ENCODE data around the gene OPN4. TPM values are rescaled to one million over a fixed set of nuclear protein-coding genes. Genes with fewer than 3 reads are reported as not detected.

Gene OPN4, protein sequence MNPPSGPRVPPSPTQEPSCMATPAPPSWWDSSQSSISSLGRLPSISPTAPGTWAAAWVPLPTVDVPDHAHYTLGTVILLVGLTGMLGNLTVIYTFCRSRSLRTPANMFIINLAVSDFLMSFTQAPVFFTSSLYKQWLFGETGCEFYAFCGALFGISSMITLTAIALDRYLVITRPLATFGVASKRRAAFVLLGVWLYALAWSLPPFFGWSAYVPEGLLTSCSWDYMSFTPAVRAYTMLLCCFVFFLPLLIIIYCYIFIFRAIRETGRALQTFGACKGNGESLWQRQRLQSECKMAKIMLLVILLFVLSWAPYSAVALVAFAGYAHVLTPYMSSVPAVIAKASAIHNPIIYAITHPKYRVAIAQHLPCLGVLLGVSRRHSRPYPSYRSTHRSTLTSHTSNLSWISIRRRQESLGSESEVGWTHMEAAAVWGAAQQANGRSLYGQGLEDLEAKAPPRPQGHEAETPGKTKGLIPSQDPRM
- not detected for total RNA-seq

DNA sequence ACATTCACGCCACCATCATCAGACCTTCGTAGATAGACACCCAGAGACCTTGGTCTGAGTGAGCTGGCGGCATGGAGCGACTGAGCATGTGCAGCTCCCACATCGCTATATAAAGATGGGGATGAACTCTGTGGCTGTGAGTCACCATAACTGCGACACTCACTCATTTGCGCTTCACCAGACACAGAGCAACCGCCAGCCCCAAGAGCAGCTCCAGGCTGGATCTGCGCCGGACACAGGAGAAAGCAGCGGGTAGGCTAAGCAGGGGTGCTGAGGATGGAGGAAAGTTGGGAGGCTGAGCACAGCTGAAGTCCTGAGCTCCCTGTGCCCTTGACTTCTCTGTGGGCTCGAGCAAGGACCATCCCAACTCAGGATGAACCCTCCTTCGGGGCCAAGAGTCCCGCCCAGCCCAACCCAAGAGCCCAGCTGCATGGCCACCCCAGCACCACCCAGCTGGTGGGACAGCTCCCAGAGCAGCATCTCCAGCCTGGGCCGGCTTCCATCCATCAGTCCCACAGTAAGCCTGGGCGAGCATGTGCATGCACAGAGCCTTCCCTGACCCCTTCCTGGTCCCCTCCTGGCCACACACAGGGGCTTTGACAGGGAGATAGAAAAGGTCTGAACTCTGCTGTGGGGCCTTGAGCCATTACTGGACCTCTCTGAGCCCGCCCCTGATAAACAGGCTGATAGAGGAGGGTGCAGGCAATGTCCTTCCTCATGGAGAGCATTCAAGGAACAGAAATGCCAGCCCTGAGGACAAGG is at the start of gene OPN4:
Gene OPN4 (plus strand): TSS at position 137 of the 762 bp plus-strand sequence. CDS start 237 bp downstream, at position 374.
- no peaks in the 10 kb centered on the region for H3K36me3 ChIP-seq
- DNase-seq: no peak

DNA sequence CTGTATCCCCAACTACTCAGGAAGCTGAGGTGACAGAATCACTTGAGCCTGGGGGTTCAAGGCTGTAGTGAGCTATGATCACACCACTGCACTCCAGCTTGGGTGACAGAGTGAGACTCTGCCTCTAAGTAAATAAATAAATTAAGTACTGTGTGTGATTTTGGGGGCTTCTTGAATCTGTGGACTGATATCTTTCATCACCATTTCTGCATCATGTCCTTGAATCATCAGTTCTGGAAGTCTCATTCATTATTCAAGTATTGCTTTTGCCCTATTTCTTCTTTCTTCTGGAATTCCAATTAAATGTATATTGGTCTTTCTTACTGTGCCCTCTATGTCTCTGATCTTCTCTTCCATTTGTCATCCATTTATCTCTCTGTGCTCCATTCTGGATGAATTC is 46.7 kb upstream of the OPN4 start:
- no peak for TF ChIP-seq POLR2A (IDR thresholded peaks at IDR 0.05)
- TF ChIP-seq POLR2AphosphoS5 (IDR thresholded peaks at IDR 0.05): no peak
- TF ChIP-seq EP300 (IDR thresholded peaks at IDR 0.05): no peak
- TF ChIP-seq, protein P1, sequence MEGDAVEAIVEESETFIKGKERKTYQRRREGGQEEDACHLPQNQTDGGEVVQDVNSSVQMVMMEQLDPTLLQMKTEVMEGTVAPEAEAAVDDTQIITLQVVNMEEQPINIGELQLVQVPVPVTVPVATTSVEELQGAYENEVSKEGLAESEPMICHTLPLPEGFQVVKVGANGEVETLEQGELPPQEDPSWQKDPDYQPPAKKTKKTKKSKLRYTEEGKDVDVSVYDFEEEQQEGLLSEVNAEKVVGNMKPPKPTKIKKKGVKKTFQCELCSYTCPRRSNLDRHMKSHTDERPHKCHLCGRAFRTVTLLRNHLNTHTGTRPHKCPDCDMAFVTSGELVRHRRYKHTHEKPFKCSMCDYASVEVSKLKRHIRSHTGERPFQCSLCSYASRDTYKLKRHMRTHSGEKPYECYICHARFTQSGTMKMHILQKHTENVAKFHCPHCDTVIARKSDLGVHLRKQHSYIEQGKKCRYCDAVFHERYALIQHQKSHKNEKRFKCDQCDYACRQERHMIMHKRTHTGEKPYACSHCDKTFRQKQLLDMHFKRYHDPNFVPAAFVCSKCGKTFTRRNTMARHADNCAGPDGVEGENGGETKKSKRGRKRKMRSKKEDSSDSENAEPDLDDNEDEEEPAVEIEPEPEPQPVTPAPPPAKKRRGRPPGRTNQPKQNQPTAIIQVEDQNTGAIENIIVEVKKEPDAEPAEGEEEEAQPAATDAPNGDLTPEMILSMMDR (IDR thresholded peaks at IDR 0.05): no peak
- ATAC-seq (ENCODE audit: low FRiP score in 2 of 2) (no peak), DNase-seq (no peak)
- Histone ChIP-seq H3K36me3 (no peaks in the 10 kb centered on the region), H3K4me1 (peaks cover 0 to 2% (median 0%) of the 10 kb centered on the region in 4 donors), H3K27ac (no peak overlapping the region), H3K27me3 (no peaks in the 10 kb centered on the region), H3K4me3 (no peak overlapping the region), H3K9me3 (no peaks in the 10 kb centered on the region)

More for the DNA sequence above, at the start of gene OPN4:
- Histone ChIP-seq H3K9me3 (no peaks in the 10 kb centered on the region), H3K4me3 (no peak within 1 kb of the TSS), H3K27me3 (no peaks in the 10 kb centered on the region), H3K27ac (no peak within 1 kb of the TSS), H3K4me1 (peaks cover 0 to 3% (median 2%) of the 10 kb centered on the region in 4 donors)
- no peak for ATAC-seq (ENCODE audit: low FRiP score in 2 of 2)
- WGBS, 2 donors: 92 to 93% methylated on average over 12 to 17 of the region's 17 CpGs
- no peak for TF ChIP-seq POLR2AphosphoS5 (IDR thresholded peaks at IDR 0.05)
- no peak for TF ChIP-seq POLR2A (IDR thresholded peaks at IDR 0.05)
- TF ChIP-seq EP300 (IDR thresholded peaks at IDR 0.05): no peak
- TF ChIP-seq, protein P1 (IDR thresholded peaks at IDR 0.05): no peak

DNA sequence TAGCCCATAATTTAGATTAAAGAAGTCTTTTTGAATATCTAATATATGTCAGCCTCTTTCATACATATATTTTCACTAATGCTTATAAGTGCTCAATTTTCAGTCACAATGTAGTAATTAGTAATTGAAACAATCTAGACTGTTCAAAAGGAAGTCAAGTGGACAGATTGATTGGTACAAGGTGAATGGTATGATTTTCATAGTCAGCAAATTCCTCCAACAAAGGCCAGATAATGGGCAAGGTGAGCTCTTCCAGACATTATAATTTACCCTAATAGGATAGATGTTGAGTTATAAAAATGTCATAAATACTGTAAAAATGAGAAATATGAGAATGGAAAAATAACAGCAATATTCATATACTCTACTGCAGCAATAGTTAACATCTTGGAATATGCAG is 44.4 kb upstream of the OPN4 start:
- no peak for DNase-seq
- Histone ChIP-seq H3K4me1 (no peaks in the 10 kb centered on the region), H3K27ac (no peak overlapping the region), H3K4me3 (no peak overlapping the region), H3K9me3 (no peaks in the 10 kb centered on the region), H3K36me3 (no peaks in the 10 kb centered on the region), H3K27me3 (no peaks in the 10 kb centered on the region)
- ATAC-seq (ENCODE audit: low FRiP score in 2 of 2): no peak
- TF ChIP-seq, protein P1 (IDR thresholded peaks at IDR 0.05): no peak

GRCh38 chr10:86611386-86611785 is 43.0 kb upstream of the OPN4 start:
- Histone ChIP-seq H3K4me1 (no peaks in the 10 kb centered on the region), H3K9me3 (no peaks in the 10 kb centered on the region), H3K27ac (no peak overlapping the region), H3K36me3 (no peaks in the 10 kb centered on the region), H3K27me3 (no peaks in the 10 kb centered on the region), H3K4me3 (no peak overlapping the region)
- WGBS, 2 donors: 68 to 86% methylated on average over 1 of the region's 1 CpG
- peak in 1 of 2 donors; percentile 75 for DNase-seq
- peak in 1 of 2 donors; percentile 74 for ATAC-seq (ENCODE audit: low FRiP score in 2 of 2)
- TF ChIP-seq, protein P1 (IDR thresholded peaks at IDR 0.05): peak in 1 of 6 experiments; percentile 17
- no peak for TF ChIP-seq POLR2A (IDR thresholded peaks at IDR 0.05)

Data from upper lobe of left lung (tissue), 6 donors.